Stimulated activated CD4-positive, alpha-beta T cell treated with anti-CD3 and anti-CD28 coated beads, Interleukin-4, amount 100 ng/mL, for 1 hour (primary cell): Measurements from ENCODE around the gene KIF17.
A peak's percentile ranks its signal among the peaks of the same experiment; 100 is the strongest.

Experiments used
- DNase-seq: peaks from one replicate; pipeline ENCODE4 v3.0.0-alpha.2; 2020

Gene KIF17

DNA sequence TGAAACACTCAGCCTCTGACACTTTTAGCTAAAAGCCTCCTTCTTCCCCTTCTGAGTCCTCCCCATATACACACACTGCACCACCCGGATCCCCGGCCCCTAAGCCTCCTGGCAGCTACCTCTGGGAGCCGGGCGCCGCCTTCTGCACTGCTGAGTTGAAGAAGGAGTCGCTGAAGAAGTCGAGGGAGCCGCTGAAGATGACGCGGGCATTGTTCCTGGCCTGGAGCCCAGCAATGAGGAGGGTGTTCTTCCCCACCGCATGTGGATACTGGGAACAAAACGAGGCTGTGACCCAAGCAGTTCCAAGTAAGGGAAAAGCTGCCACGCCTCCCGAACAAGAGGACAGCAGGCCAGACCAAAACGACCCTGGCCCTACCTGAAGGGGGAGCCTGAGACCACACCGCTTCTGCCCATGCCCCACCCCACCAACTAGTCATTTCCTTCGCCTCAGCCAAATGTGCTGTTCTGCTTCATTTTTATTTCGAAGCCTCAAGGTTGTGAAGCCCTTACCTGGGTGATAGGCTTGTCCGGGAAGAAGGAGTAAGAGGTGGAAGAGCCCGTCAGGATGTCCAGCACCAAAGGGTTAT, 63.6 kb downstream of the KIF17 start:
- no peak for DNase-seq

DNA sequence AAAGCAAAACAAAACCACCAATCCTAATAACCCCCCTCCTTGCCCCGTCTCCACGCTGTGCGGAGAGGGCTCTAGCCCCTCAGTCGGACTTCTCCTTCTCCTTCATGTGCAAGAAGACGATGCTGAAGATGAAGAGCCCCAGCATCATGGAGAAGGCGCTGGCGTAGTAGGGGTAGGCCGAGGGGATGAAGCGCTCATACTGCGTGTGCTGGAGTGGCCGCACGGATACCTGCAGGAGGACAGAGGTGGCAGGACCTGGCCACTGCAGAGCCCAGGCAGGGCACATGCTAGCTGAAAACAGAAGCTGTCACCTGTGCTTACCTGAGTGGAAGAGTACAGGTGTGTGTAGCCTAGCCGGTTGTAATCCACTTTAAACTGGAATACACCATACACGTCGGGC, 65.5 kb downstream of the KIF17 start:
- no peak for DNase-seq

DNA sequence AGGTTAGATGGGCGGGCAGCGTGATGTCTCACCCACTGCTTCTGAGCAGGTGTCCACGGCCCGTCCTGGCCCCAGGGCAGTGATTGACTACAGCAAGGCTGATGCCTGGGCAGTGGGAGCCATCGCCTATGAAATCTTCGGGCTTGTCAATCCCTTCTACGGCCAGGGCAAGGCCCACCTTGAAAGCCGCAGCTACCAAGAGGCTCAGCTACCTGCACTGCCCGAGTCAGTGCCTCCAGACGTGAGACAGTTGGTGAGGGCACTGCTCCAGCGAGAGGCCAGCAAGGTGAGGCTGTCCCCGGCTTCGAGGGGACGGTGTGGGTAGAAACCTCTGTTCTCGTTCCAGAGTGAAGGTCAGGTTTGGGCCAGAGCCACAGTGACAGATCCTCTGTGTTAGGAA, 68.9 kb downstream of the KIF17 start:
- DNase-seq = no peak

- DNase-seq = no peak
These were observed 69.4 kb downstream of the KIF17 start for GRCh38 chr1:20648438-20648837.

GRCh38 chr1:20645414-20645813, 72.4 kb downstream of the KIF17 start:
- DNase-seq = no peak

- DNase-seq = no peak
These were observed 73.4 kb downstream of the KIF17 start for GRCh38 chr1:20644416-20644815.

DNA sequence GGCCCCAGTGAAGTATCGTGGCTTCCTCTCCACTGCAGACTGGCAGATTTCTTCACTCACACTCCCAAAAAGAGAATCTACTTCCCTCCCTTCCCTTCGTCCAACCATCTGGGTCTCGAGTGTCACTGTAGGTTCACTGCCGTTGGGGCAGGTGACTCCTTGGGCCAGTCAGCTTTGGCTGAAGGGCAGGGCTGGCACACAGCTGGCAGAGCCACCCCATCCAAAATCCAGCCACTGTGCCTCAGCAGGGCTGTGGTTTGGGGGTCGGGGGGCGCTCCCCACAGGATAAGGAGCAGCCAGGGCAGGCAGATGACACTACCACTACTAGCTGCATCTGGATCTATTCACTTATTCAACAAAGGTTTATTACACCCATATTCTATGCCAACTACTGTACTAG, 74.7 kb downstream of the KIF17 start:
- DNase-seq = no peak

- DNase-seq = no peak
These were observed 75.8 kb downstream of the KIF17 start for GRCh38 chr1:20641975-20642374.

DNA sequence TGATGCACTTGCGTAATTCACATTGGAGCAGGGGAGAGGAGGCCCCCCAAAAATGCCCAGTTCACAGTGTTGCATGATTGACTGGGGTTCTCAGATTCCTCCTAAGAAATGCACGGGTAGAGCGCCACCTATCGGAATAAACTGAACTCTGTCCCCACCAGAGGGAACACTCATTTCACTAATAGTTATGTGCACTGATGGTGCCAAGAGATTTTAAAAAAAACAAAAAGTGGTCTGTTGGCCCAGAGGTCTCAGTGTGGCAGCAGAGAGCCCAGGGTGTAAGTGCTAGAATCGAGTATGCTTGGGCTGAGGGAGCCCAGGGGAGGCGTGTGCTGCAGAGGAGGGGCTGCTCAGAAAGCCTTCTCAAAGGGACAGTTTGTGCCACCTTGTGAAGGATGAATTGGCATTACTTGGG, 77.6 kb downstream of the KIF17 start:
- DNase-seq = peak; percentile 38

GRCh38 chr1:20636785-20637347, 80.9 kb downstream of the KIF17 start:
- no peak for DNase-seq

- DNase-seq = no peak
These were observed 83.2 kb downstream of the KIF17 start for GRCh38 chr1:20634594-20635084.

- peak; percentile 11 for DNase-seq
These were observed 83.7 kb downstream of the KIF17 start for GRCh38 chr1:20634065-20634593.

DNA sequence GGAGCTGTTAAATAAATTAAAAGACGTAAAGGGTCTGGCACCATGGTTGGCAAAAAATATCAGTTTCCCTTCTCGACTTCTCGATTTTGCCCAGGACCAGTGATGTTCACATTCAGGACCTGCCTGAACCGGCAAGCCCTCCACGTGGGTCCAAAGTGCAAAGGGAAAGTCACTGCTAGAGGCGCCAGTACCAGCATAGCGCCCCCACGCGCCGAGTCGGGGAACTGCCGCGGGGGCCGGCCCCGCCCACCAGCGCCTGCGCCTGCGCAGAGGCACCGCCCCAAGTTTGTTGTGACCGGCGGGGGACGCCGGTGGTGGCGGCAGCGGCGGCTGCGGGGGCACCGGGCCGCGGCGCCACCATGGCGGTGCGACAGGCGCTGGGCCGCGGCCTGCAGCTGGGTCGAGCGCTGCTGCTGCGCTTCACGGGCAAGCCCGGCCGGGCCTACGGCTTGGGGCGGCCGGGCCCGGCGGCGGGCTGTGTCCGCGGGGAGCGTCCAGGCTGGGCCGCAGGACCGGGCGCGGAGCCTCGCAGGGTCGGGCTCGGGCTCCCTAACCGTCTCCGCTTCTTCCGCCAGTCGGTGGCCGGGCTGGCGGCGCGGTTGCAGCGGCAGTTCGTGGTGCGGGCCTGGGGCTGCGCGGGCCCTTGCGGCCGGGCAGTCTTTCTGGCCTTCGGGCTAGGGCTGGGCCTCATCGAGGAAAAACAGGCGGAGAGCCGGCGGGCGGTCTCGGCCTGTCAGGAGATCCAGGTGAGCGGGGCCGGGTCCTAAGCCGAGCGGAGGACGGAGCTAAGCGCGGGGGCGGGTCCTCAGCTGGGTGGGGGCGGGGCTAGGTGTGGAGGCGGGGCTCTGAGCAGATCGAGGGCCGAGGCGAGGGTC, 84.4 kb downstream of the KIF17 start, which contains the start of gene PINK1:
TSS of gene PINK1 (plus strand) at position 269 of the 875 bp plus-strand sequence. CDS start at position 360, 91 bp downstream.
- DNase-seq = peak; percentile 82

GRCh38 chr1:20632386-20632785, 85.4 kb downstream of the KIF17 start:
- DNase-seq = no peak

- no peak for DNase-seq
These were observed 87.1 kb downstream of the KIF17 start for GRCh38 chr1:20630729-20631128.

DNA sequence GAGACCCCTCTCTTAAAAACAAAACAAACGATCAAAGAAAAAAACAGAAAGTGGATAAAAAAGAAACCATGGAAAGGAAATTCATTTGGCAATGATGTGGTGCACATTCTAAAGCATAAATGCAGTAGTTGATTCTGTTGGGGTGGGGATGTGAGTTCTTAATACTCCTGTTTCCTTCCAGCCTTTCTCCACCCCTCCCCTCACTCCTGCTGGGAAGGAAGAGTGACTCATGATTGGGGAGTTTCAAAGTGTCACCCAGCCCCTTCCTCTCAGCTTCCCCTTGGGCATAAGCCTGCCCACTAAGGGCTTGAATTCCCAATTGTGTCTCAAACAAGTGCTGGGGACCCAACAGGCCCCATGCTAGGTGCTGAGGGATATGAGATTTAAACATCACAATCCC, 91.3 kb downstream of the KIF17 start:
- no peak for DNase-seq

DNA sequence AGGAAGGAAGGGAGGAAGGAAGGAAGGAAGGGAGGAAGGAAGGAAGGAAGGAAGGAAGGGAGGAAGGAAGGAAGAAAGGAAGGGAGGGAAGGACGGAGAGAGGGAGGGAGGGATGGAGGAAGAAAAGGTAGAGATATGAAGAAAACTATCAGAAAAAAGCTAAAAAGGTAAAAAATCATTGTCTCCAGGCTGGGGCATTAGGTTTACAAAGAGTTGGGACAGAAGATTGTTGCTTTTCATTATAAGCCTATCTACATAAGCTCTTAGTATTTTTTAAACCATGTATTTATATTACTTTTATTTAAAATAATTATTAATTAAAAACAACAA, 91.7 kb downstream of the KIF17 start:
- no peak for DNase-seq

DNA sequence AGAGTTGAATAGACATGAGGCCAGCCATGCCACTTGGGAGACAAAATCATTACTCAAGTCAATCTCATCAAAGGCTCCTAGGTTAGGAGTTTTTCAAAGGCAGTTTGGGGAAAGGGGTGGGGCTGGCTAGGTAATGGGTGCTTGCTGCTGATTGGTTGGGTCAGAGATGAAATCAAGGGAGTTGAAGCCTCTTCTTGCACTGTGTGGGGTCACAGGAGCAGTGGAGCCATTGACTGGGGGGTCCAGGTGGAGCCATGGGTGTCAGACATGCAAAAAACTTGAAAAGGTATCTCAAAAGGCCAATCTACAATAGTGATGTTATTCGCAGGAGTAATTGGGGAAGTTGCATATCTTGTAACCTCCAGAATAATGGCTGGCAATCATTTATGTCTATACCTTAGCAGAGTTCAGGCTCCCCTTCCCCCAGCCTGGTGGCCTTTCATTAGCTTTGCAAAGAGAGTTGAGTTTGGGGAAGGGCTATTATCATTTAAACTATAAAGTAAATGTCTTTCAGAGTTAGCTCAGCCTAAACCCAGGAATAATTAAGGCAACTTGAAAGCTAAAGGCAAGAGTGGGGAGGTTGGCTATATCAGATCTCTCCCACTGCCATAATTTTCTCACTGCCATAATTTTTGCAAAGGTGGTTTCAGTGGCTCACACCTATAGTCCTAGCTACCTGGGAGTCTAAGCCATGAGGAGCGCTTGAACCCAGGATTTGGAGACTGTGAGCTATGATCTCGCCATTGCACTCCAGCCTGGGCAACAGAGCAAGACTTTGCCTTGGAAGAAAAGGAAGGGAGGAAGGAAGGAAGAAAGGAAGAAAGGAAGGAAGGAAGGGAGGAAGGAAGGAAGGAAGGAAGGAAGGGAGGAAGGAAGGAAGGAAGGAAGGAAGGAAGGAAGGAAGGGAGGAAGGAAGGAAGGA, 92.4 kb downstream of the KIF17 start:
- DNase-seq = no peak

DNA sequence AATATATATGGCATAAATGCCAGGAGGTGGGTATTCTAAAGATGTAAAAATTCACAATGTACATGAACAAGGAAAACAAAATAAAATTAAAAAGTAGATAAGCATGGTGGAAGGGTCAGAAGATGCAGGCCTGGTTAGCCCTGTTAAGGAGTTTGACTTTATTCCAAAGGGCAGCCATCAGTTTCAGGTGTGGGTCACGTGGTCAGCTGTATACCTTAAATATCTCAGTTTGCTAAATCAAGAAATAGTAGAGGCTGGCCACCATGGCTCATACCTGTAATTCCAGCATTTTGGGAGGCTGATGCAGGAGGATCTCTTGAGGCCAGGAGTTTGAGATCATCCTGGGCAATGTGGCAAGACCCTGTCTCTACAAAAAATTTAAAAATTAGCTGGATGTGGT, 93.1 kb downstream of the KIF17 start:
- no peak for DNase-seq

DNA sequence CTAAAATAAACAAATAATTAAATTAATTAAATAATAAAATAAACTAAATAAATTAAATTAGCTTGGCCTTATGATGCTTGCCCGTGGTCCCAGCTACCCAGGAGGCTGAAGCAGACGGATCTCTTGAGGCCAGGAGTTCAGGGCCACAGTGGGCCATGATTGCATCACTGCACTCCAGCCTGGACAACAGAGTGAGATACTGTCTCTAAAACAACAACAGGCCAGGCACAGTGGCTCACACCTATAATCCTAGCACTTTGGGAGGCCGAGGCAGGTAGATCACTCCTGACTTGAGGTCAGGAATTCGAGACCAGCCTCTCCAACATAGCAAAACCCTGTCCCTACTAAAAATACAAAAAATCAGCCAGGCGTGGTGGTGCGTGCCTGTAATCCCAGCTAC, 96.8 kb downstream of the KIF17 start:
- no peak for DNase-seq

GRCh38 chr1:20619999-20620398, 97.8 kb downstream of the KIF17 start:
- no peak for DNase-seq

DNA sequence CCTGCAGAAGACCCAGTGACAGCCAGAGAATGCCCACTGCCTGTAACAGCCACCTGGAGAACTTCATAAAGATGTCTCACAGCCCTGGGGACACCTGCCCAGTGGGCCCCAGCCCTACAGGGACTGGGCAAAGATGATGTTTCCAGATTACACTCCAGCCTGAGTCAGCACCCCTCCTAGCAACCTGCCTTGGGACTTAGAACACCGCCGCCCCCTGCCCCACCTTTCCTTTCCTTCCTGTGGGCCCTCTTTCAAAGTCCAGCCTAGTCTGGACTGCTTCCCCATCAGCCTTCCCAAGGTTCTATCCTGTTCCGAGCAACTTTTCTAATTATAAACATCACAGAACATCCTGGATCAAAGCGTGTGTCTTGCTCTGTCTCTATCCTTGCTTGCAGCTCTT, 99.3 kb downstream of the KIF17 start:
- DNase-seq = no peak
